Cortex of kidney (tissue), 1 donor: Measurements from ENCODE around the gene PKN1.

Source experiments
- DNase-seq: peaks from one replicate; lab custom pipeline; 2025; lab: John Stamatoyannopoulos, UW

Gene PKN1

GRCh38 chr19:14515501-14516047 lies 82.5 kb downstream of the PKN1 start:
- DNase-seq: no peak

GRCh38 chr19:14516048-14516534 lies 83.0 kb downstream of the PKN1 start:
- no peak for DNase-seq

DNA sequence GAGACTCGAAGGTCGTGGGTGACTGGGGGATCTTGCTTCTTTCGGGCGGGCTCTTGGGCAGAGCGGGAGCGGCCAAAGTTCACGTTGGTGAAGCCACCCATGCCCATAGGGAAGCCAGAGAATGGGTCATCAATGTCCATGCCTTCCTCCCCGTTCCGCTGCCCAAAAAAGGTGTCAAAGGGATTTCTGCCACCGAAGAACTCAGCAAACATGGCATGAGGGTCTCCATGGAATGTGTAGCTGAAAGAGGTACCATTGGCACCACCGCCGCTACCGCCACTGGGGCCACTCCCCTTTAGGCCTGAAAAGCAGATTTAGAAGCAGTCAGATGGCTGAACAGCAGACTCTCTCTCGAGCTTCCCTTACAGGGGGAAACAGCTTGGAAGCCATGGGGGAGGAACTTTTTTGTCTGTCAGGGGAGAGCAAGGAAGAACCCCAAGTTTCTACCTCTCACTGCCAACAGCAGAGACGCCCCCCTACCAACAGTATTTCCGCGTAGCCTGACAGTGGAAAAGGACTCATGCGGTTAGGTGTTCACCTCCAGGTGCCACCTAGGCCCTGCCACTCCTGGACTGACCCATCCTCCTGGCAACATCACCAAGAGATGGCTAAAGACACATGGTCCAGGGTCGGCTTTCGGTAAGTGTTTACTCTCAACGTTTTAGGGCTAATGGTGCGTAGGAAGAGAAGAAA lies 83.8 kb downstream of the PKN1 start:
- DNase-seq: no peak

GRCh38 chr19:14517446-14517839 lies 84.3 kb downstream of the PKN1 start:
- DNase-seq: no peak

- DNase-seq: no peak
These were observed 84.9 kb downstream of the PKN1 start, which contains the start of gene DNAJB1 for GRCh38 chr19:14517840-14518505. Gene DNAJB1 (minus strand): TSS chr19:14518397. CDS start chr19:14518349, 48 bp downstream.

DNA sequence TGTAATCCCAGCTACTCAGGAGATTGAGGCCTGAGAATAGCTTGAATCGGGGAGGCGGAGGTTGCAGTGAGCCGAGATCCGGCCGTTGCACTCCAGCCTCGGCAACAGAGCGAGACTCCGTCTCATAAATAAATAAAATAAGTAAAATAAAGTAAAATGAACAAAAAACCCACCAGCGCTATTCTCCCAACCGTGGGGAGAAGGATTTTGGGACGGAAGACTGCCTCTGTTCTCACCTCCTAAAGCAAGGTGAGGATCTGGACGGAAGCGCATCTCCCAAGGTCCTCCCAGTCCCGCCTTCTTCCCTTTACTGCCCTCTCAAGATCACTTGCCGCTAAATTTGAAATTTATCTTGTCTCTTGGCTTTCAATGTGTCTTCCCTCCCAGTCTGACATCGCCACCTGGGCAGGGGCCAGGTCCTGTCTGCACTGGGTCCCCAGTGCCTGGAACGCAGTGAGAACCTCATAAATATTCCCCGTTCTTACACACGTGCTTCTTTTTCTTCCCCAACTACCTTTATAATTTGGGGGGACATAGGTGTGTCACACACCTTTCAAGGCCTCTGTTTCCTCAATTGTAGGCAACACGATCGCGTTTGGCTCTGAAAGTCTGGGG lies 86.2 kb downstream of the PKN1 start:
- no peak for DNase-seq

- DNase-seq: no peak
These were observed 86.8 kb downstream of the PKN1 start for GRCh38 chr19:14519860-14520407.

- DNase-seq: no peak
These were observed 87.4 kb downstream of the PKN1 start for GRCh38 chr19:14520543-14520942.
